ENCODE results near the gene HM13.

HM13 gene

DNA sequence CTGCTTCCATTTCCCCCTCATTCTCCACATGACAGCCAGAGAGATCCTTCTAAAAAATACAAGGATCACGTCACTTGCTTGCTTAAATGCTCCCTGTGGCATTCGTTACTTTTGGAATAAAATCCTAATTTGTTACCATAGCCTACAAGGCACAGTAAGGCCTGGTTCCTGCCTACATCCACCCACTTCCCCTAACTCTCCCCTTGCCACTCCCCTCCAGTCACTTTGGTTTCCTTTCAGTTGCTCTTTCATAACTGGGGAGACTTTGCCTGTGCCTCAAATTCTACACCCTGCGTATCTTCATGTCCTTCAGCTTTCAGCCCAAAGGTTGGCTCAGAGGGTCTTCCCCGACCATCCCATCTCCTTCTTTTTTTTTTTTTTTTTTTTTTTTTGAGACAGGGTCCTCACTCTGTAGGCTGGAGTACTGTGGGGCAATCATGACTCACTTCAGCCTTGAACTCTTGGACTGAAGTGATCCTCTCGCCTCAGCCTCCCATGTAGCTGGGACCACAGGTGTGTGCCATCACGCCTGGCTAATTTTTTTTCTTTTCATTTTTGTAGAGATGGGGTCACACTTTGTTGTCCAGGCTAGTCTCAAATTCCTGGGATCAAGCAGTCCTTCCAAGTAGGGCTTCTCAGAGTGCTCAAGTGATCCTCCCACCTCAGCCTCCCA is 103.3 kb downstream of the HM13 start:
- H3K4me3 ChIP-seq (ENCODE audit: low read depth, low read length): no peak overlapping the region
- DNase-seq (ENCODE audit: low read depth): peak; percentile 83
- TF ChIP-seq POLR2A (IDR thresholded peaks at IDR 0.05; ENCODE audit: extremely low read depth, insufficient read length): no peak
- no peak for TF ChIP-seq CTCF (IDR thresholded peaks at IDR 0.05; ENCODE audit: low read depth, low read length)
- TF ChIP-seq, protein P1, sequence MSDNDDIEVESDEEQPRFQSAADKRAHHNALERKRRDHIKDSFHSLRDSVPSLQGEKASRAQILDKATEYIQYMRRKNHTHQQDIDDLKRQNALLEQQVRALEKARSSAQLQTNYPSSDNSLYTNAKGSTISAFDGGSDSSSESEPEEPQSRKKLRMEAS (IDR thresholded peaks at IDR 0.05; ENCODE audit: low read depth, low read length): peak; percentile 52
- peak; percentile 49; the same call in 1 of the 2 replicates for TF ChIP-seq MYC (IDR thresholded peaks at IDR 0.05; ENCODE audit: low read depth, low read length)

All from NB4 (cell line).